ENCODE measurements around the gene CDH22.

Gene CDH22

GRCh38 chr20:46204594-46205186 is 103.6 kb downstream of the CDH22 start:
- CTCF ChIA-PET, result no interaction called here
- DNase-seq (ENCODE audit: extremely low spot score), result no peak
- POLR2A ChIA-PET, result no interaction called here
- no peak for TF ChIP-seq LEF1 (IDR thresholded peaks at IDR 0.05; ENCODE audit: borderline replicate concordance)
- TF ChIP-seq SUZ12 (IDR thresholded peaks at IDR 0.05), result no peak

- CTCF ChIA-PET, result no interaction called here
- TF ChIP-seq PKNOX1 (IDR thresholded peaks at IDR 0.05), result no peak
- no peak for TF ChIP-seq FOXM1 (IDR thresholded peaks at IDR 0.05; ENCODE audit: borderline replicate concordance)
- TF ChIP-seq L3MBTL2 (conservative IDR thresholded peaks at IDR 0.05), result no peak
- TF ChIP-seq FOXK2 (IDR thresholded peaks at IDR 0.05), result no peak
- no peak for TF ChIP-seq SUZ12 (IDR thresholded peaks at IDR 0.05)
- no peak for TF ChIP-seq CTBP1 (IDR thresholded peaks at IDR 0.05; ENCODE audit: borderline replicate concordance)
- no peak for TF ChIP-seq LEF1 (IDR thresholded peaks at IDR 0.05; ENCODE audit: borderline replicate concordance)
- no peak for TF ChIP-seq HDGF (IDR thresholded peaks at IDR 0.05; ENCODE audit: borderline replicate concordance)
- no peak for TF ChIP-seq SP1 (IDR thresholded peaks at IDR 0.05)
- no peak for TF ChIP-seq BHLHE40 (IDR thresholded peaks at IDR 0.05; ENCODE audit: borderline replicate concordance)
- TF ChIP-seq NFRKB (IDR thresholded peaks at IDR 0.05), result no peak
- TF ChIP-seq TARDBP (IDR thresholded peaks at IDR 0.05), result no peak
- no peak for TF ChIP-seq ZNF384 (IDR thresholded peaks at IDR 0.05)
- no peak for TF ChIP-seq ARNT (IDR thresholded peaks at IDR 0.05)
- TF ChIP-seq ELF4 (IDR thresholded peaks at IDR 0.05), result no peak
- no peak for TF ChIP-seq FOXA1 (IDR thresholded peaks at IDR 0.05)
- POLR2A ChIA-PET, result no interaction called here
- no peak for DNase-seq (ENCODE audit: extremely low spot score)
Measured at GRCh38 chr20:46203510-46203837, 104.8 kb downstream of the CDH22 start.

GRCh38 chr20:46202766-46203509 is 105.4 kb downstream of the CDH22 start:
- ChIA-PET CTCF (no interaction called here), POLR2A (no interaction called here)
- no peak for DNase-seq (ENCODE audit: extremely low spot score)
- no peak for TF ChIP-seq TARDBP (IDR thresholded peaks at IDR 0.05)
- TF ChIP-seq FOXK2 (IDR thresholded peaks at IDR 0.05), result no peak
- TF ChIP-seq ZNF384 (IDR thresholded peaks at IDR 0.05), result no peak
- no peak for TF ChIP-seq L3MBTL2 (conservative IDR thresholded peaks at IDR 0.05)
- no peak for TF ChIP-seq ARNT (IDR thresholded peaks at IDR 0.05)
- TF ChIP-seq NFRKB (IDR thresholded peaks at IDR 0.05), result no peak
- no peak for TF ChIP-seq HDGF (IDR thresholded peaks at IDR 0.05; ENCODE audit: borderline replicate concordance)
- TF ChIP-seq ELF4 (IDR thresholded peaks at IDR 0.05), result no peak
- TF ChIP-seq FOXA1 (IDR thresholded peaks at IDR 0.05), result no peak
- TF ChIP-seq SP1 (IDR thresholded peaks at IDR 0.05), result no peak
- TF ChIP-seq CTBP1 (IDR thresholded peaks at IDR 0.05; ENCODE audit: borderline replicate concordance), result no peak

- no peak for DNase-seq (ENCODE audit: extremely low spot score)
- ChIA-PET CTCF (interaction anchor here (0.6 kb wide), 1 partner anchor 867 kb away, joined by 3 read pairs; no protein-coding TSS in a partner anchor), POLR2A (no interaction called here)
- no peak for TF ChIP-seq BHLHE40 (IDR thresholded peaks at IDR 0.05; ENCODE audit: borderline replicate concordance)
- TF ChIP-seq TARDBP (IDR thresholded peaks at IDR 0.05), result no peak
- no peak for TF ChIP-seq NFRKB (IDR thresholded peaks at IDR 0.05)
- TF ChIP-seq ARNT (IDR thresholded peaks at IDR 0.05), result no peak
- no peak for TF ChIP-seq ELF4 (IDR thresholded peaks at IDR 0.05)
- TF ChIP-seq PKNOX1 (IDR thresholded peaks at IDR 0.05), result no peak
- TF ChIP-seq FOXM1 (IDR thresholded peaks at IDR 0.05; ENCODE audit: borderline replicate concordance), result no peak
- TF ChIP-seq CTBP1 (IDR thresholded peaks at IDR 0.05; ENCODE audit: borderline replicate concordance), result no peak
- TF ChIP-seq SUZ12 (IDR thresholded peaks at IDR 0.05), result no peak
- no peak for TF ChIP-seq L3MBTL2 (conservative IDR thresholded peaks at IDR 0.05)
- TF ChIP-seq LEF1 (IDR thresholded peaks at IDR 0.05; ENCODE audit: borderline replicate concordance), result no peak
Measured at GRCh38 chr20:46200582-46201570, 107.4 kb downstream of the CDH22 start.

- TF ChIP-seq FOXA1 (IDR thresholded peaks at IDR 0.05) (no peak), HDGF (IDR thresholded peaks at IDR 0.05; ENCODE audit: borderline replicate concordance) (no peak), ZNF384 (IDR thresholded peaks at IDR 0.05) (no peak), PKNOX1 (IDR thresholded peaks at IDR 0.05) (peak; percentile 92)
- POLR2A ChIA-PET, result no interaction called here
- CTCF ChIA-PET, result no interaction called here
- DNase-seq (ENCODE audit: extremely low spot score), result no peak
Measured at GRCh38 chr20:46199198-46199597, 109.1 kb downstream of the CDH22 start.

GRCh38 chr20:46196990-46197389 is 111.3 kb downstream of the CDH22 start:
- ChIA-PET CTCF (no interaction called here), POLR2A (no interaction called here)
- TF ChIP-seq NFRKB (IDR thresholded peaks at IDR 0.05), result no peak
- TF ChIP-seq LEF1 (IDR thresholded peaks at IDR 0.05; ENCODE audit: borderline replicate concordance), result no peak
- TF ChIP-seq FOXA1 (IDR thresholded peaks at IDR 0.05), result no peak
- DNase-seq (ENCODE audit: extremely low spot score), result no peak
